Fibroblast of pulmonary artery (primary cell): ENCODE results near the gene HPS4.
A peak's percentile ranks its signal among the peaks of the same experiment; 100 is the strongest.

Source experiments
- DNase-seq: peaks from one replicate; pipeline ENCODE4 v3.0.0-alpha.2; 2010; ENCODE audit warnings: low read depth
- H3K4me3 ChIP-seq: replicated peaks from 2 replicates; pipeline ENCODE4 v1.5.1; 2011; ENCODE audit warnings: low read depth, mild to moderate bottlenecking, control low read depth, low read length, moderate library complexity
- CTCF ChIP-seq: IDR thresholded peaks from 2 replicates; pipeline ENCODE4 v1.5.1; 2011; ENCODE audit warnings: mild to moderate bottlenecking, control low read depth, low read length, inconsistent platforms; ENCODE audit errors: missing control alignments

The HPS4 gene

GRCh38 chr22:26436903-26437515 lies 46.6 kb downstream of the HPS4 start:
- no peak overlapping the region for H3K4me3 ChIP-seq
- peak; percentile 9 for DNase-seq
- TF ChIP-seq CTCF: no peak

GRCh38 chr22:26435327-26436093 lies 48.1 kb downstream of the HPS4 start:
- DNase-seq: no peak
- no peak overlapping the region for H3K4me3 ChIP-seq
- TF ChIP-seq CTCF: no peak

GRCh38 chr22:26433805-26434204 lies 49.8 kb downstream of the HPS4 start:
- TF ChIP-seq CTCF: no peak
- no peak overlapping the region for H3K4me3 ChIP-seq

GRCh38 chr22:26432619-26433311 lies 50.8 kb downstream of the HPS4 start:
- H3K4me3 ChIP-seq: no peak overlapping the region
- DNase-seq: no peak
- no peak for TF ChIP-seq CTCF

More at GRCh38 chr22:26433805-26434204, 49.8 kb downstream of the HPS4 start:
- no peak for DNase-seq

GRCh38 chr22:26431261-26431995 lies 52.2 kb downstream of the HPS4 start:
- no peak overlapping the region for H3K4me3 ChIP-seq
- peak; percentile 66 for DNase-seq
- no peak for TF ChIP-seq CTCF

- no peak for DNase-seq
- H3K4me3 ChIP-seq: no peak overlapping the region
- no peak for TF ChIP-seq CTCF
Measured at GRCh38 chr22:26430600-26430999, 53.0 kb downstream of the HPS4 start.
